HEK293 (cell line): ENCODE results near the gene BBS12.

Source experiments
- CTCF ChIA-PET: fragments of 350-600 bp; formaldehyde crosslinking; extraction: SDS; loops from one replicate; lab custom pipeline; 2021; ENCODE audit warnings: antibody characterized with exemption; lab: Yijun Ruan, JAX
- POLR2A ChIA-PET: fragments of 300-600 bp; formaldehyde crosslinking; extraction: SDS; loops from one replicate; lab custom pipeline; 2020; ENCODE audit warnings: antibody characterized with exemption, inconsistent platforms; lab: Yijun Ruan, JAX
- H3K27ac ChIP-seq: fragments of 200-500 bp; sonication (Bioruptor generic); 2 replicates; pipeline ENCODE4 v1.5.1; 2014; ENCODE audit warnings: low read depth, low read length, control low read depth, inconsistent platforms; ENCODE audit errors: extremely low read depth
- H3K36me3 ChIP-seq, 2 experiments: fragments of 200-500 bp in 1 of 2; sonication (Bioruptor generic) in 1 of 2; 1 replicate in 1 of 2; 2 replicates in 1 of 2; pipeline ENCODE4 v1.5.1; 2014 to 2017; ENCODE audit warnings: inconsistent platforms in 2 of 2, low read length in 2 of 2; ENCODE audit not compliant: control insufficient read depth in 2 of 2, insufficient read depth in 1 of 2
- H3K4me1 ChIP-seq: fragments of 200-500 bp; sonication (Bioruptor generic); 2 replicates; pipeline ENCODE4 v1.5.1; 2014; ENCODE audit warnings: mild to moderate bottlenecking, low read length, inconsistent platforms; ENCODE audit not compliant: control insufficient read depth, insufficient read depth
- H3K4me3 ChIP-seq: 2 replicates; pipeline ENCODE4 v1.5.1; 2011; ENCODE audit warnings: low read depth, mild to moderate bottlenecking, control low read depth, low read length, moderate library complexity
- H3K9me3 ChIP-seq: fragments of 200-500 bp; sonication (Bioruptor generic); 2 replicates; pipeline ENCODE4 v1.5.1; 2014; ENCODE audit warnings: low read depth, low read length, inconsistent platforms; ENCODE audit not compliant: control insufficient read depth, insufficient read depth
- GLI4 ChIP-seq: fragments of 450-650 bp; formaldehyde crosslinking; IDR thresholded peaks from 2 replicates; pipeline ENCODE4 v1.5.1; 2016; ENCODE audit warnings: missing biosample characterization, missing genetic modification characterization
- ZNF132 ChIP-seq: fragments of 450-650 bp; formaldehyde crosslinking; IDR thresholded peaks from 2 replicates; pipeline ENCODE4 v1.5.1; 2017; ENCODE audit warnings: missing biosample characterization, missing genetic modification characterization, borderline replicate concordance
- ZNF2 ChIP-seq: fragments of 450-650 bp; formaldehyde crosslinking; IDR thresholded peaks from 2 replicates; pipeline ENCODE4 v1.5.1; 2016; ENCODE audit warnings: missing biosample characterization, missing genetic modification characterization
- ZNF202 ChIP-seq: fragments of 450-650 bp; formaldehyde crosslinking; IDR thresholded peaks from 2 replicates; pipeline ENCODE4 v1.5.1; 2016; ENCODE audit warnings: missing biosample characterization, missing genetic modification characterization, borderline replicate concordance
- ZNF311 ChIP-seq: fragments of 450-650 bp; formaldehyde crosslinking; IDR thresholded peaks from 2 replicates; pipeline ENCODE4 v1.5.1; 2017; ENCODE audit warnings: missing biosample characterization, missing genetic modification characterization, borderline replicate concordance
- ZNF561 ChIP-seq: fragments of 450-650 bp; IDR thresholded peaks from 2 replicates; pipeline ENCODE4 v1.5.1; 2018; ENCODE audit warnings: missing biosample characterization, missing genetic modification characterization, borderline replicate concordance
- ZNF571 ChIP-seq: fragments of 450-650 bp; formaldehyde crosslinking; IDR thresholded peaks from 2 replicates; pipeline ENCODE4 v1.5.0; 2017; ENCODE audit warnings: missing biosample characterization, missing genetic modification characterization
- ZNF654 ChIP-seq: fragments of 450-650 bp; formaldehyde crosslinking; IDR thresholded peaks from 2 replicates; pipeline ENCODE4 v1.5.1; 2016; ENCODE audit warnings: low read depth, missing biosample characterization, missing genetic modification characterization
- ZNF837 ChIP-seq: fragments of 450-650 bp; formaldehyde crosslinking; IDR thresholded peaks from 2 replicates; pipeline ENCODE4 v1.5.1; 2016; ENCODE audit warnings: missing biosample characterization, missing genetic modification characterization
- ZSCAN16 ChIP-seq: fragments of 450-650 bp; formaldehyde crosslinking; IDR thresholded peaks from 2 replicates; pipeline ENCODE4 v1.5.1; 2016; ENCODE audit warnings: missing biosample characterization, missing genetic modification characterization
- TF ChIP-seq, protein P1 (sequence below): fragments of 450-650 bp; formaldehyde crosslinking; IDR thresholded peaks from 2 replicates; pipeline ENCODE4 v1.5.1; 2016; ENCODE audit warnings: missing biosample characterization, missing genetic modification characterization
- TF ChIP-seq, protein P2 (sequence below): fragments of 450-650 bp; formaldehyde crosslinking; IDR thresholded peaks from 2 replicates; pipeline ENCODE4 v1.5.1; 2016; ENCODE audit warnings: missing biosample characterization, missing genetic modification characterization
- TF ChIP-seq, protein P3 (sequence below): fragments of 450-650 bp; formaldehyde crosslinking; IDR thresholded peaks from 2 replicates; pipeline ENCODE4 v1.5.1; 2016; ENCODE audit warnings: missing biosample characterization, missing genetic modification characterization
- TF ChIP-seq, protein P4 (sequence below): fragments of 450-650 bp; formaldehyde crosslinking; IDR thresholded peaks from 2 replicates; pipeline ENCODE4 v1.5.1; 2017; ENCODE audit warnings: missing biosample characterization, missing genetic modification characterization
- TF ChIP-seq, protein P5 (sequence below): fragments of 450-650 bp; formaldehyde crosslinking; IDR thresholded peaks from 2 replicates; pipeline ENCODE4 v1.5.1; 2017; ENCODE audit warnings: missing biosample characterization, missing genetic modification characterization
- TF ChIP-seq, protein P6 (sequence below): IDR thresholded peaks from 2 replicates; pipeline ENCODE4 v1.6.1; 2011; ENCODE audit warnings: mild to moderate bottlenecking, low read depth, low read length, borderline replicate concordance
- TF ChIP-seq, protein P7 (sequence below): fragments of 450-650 bp; formaldehyde crosslinking; IDR thresholded peaks from 2 replicates; pipeline ENCODE4 v1.5.1; 2017; ENCODE audit warnings: missing biosample characterization, missing genetic modification characterization
- TF ChIP-seq, protein P8 (sequence below): fragments of 450-650 bp; formaldehyde crosslinking; IDR thresholded peaks from 2 replicates; pipeline ENCODE4 v1.5.1; 2016; ENCODE audit warnings: missing biosample characterization, missing genetic modification characterization

The BBS12 gene

DNA sequence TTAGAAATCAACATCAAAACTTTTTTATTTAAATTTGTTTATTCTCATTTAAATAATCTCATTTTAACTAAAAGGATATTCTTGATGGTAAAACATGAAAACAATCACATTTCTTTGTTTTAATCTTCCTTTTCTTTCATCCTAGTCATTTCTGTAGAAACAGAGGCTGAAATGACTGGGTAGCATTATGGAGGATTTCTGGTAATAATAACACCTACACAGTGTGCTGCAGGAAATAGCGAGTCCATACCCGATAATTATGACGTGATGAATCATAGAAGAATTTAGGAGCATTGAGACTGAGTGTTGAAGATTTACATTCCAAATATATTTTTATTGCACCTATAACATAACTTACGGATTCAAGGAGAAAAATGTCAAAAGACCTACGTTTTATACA lies 31.4 kb upstream of the BBS12 start (continued):
- TF ChIP-seq, protein P1, sequence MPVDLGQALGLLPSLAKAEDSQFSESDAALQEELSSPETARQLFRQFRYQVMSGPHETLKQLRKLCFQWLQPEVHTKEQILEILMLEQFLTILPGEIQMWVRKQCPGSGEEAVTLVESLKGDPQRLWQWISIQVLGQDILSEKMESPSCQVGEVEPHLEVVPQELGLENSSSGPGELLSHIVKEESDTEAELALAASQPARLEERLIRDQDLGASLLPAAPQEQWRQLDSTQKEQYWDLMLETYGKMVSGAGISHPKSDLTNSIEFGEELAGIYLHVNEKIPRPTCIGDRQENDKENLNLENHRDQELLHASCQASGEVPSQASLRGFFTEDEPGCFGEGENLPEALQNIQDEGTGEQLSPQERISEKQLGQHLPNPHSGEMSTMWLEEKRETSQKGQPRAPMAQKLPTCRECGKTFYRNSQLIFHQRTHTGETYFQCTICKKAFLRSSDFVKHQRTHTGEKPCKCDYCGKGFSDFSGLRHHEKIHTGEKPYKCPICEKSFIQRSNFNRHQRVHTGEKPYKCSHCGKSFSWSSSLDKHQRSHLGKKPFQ (tag by site-specific recombination), result no peak
- no peak for TF ChIP-seq ZNF654 (tag by site-specific recombination)
- TF ChIP-seq, all 188 proteins: peak for 0

DNA sequence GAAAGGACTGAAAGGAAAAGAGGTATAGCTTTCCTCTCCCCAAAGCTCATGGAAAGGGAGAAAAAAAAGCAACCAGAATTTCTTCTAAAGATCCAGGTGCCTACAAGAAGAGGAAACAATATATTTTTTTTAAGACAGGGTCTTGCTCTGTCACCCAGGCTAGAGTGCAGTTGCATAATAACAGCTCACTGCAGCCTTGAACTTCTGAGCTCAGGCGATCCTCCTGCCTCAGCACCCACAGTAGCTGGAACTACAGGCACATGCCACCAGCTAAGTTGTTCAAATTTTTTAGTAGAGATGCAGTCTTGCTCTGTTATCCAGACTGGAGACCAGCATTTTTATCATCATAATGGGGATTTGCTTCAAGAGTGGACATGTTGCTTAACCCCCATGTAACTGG lies 30.5 kb upstream of the BBS12 start:
- CTCF ChIA-PET, result no interaction called here
- no peak overlapping the region for H3K27ac ChIP-seq
- no peak for TF ChIP-seq ZNF202 (tag by site-specific recombination)
- TF ChIP-seq, protein P2, sequence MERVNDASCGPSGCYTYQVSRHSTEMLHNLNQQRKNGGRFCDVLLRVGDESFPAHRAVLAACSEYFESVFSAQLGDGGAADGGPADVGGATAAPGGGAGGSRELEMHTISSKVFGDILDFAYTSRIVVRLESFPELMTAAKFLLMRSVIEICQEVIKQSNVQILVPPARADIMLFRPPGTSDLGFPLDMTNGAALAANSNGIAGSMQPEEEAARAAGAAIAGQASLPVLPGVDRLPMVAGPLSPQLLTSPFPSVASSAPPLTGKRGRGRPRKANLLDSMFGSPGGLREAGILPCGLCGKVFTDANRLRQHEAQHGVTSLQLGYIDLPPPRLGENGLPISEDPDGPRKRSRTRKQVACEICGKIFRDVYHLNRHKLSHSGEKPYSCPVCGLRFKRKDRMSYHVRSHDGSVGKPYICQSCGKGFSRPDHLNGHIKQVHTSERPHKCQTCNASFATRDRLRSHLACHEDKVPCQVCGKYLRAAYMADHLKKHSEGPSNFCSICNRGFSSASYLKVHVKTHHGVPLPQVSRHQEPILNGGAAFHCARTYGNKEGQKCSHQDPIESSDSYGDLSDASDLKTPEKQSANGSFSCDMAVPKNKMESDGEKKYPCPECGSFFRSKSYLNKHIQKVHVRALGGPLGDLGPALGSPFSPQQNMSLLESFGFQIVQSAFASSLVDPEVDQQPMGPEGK (tag by site-specific recombination), result no peak
- no peak for TF ChIP-seq ZNF571 (tag by site-specific recombination)
- no peak for TF ChIP-seq GLI4 (tag by site-specific recombination)
- TF ChIP-seq, protein P3, sequence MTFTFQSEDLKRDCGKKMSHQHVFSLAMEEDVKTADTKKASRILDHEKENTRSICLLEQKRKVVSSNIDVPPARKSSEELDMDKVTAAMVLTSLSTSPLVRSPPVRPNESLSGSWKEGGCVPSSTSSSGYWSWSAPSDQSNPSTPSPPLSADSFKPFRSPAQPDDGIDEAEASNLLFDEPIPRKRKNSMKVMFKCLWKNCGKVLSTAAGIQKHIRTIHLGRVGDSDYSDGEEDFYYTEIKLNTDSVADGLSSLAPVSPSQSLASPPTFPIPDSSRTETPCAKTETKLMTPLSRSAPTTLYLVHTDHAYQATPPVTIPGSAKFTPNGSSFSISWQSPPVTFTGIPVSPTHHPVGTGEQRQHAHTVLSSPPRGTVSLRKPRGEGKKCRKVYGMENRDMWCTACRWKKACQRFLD (tag by site-specific recombination), result no peak
- no peak for TF ChIP-seq ZNF2 (tag by site-specific recombination)
- no peak for TF ChIP-seq ZNF561 (tag by site-specific recombination)
- TF ChIP-seq ZNF837 (tag by site-specific recombination), result no peak
- no peak for TF ChIP-seq ZNF132 (tag by site-specific recombination)
- TF ChIP-seq, protein P4, sequence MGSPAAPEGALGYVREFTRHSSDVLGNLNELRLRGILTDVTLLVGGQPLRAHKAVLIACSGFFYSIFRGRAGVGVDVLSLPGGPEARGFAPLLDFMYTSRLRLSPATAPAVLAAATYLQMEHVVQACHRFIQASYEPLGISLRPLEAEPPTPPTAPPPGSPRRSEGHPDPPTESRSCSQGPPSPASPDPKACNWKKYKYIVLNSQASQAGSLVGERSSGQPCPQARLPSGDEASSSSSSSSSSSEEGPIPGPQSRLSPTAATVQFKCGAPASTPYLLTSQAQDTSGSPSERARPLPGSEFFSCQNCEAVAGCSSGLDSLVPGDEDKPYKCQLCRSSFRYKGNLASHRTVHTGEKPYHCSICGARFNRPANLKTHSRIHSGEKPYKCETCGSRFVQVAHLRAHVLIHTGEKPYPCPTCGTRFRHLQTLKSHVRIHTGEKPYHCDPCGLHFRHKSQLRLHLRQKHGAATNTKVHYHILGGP (tag by site-specific recombination), result no peak
- TF ChIP-seq, protein P5, sequence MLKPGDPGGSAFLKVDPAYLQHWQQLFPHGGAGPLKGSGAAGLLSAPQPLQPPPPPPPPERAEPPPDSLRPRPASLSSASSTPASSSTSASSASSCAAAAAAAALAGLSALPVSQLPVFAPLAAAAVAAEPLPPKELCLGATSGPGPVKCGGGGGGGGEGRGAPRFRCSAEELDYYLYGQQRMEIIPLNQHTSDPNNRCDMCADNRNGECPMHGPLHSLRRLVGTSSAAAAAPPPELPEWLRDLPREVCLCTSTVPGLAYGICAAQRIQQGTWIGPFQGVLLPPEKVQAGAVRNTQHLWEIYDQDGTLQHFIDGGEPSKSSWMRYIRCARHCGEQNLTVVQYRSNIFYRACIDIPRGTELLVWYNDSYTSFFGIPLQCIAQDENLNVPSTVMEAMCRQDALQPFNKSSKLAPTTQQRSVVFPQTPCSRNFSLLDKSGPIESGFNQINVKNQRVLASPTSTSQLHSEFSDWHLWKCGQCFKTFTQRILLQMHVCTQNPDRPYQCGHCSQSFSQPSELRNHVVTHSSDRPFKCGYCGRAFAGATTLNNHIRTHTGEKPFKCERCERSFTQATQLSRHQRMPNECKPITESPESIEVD, result no peak
- TF ChIP-seq, protein P6, sequence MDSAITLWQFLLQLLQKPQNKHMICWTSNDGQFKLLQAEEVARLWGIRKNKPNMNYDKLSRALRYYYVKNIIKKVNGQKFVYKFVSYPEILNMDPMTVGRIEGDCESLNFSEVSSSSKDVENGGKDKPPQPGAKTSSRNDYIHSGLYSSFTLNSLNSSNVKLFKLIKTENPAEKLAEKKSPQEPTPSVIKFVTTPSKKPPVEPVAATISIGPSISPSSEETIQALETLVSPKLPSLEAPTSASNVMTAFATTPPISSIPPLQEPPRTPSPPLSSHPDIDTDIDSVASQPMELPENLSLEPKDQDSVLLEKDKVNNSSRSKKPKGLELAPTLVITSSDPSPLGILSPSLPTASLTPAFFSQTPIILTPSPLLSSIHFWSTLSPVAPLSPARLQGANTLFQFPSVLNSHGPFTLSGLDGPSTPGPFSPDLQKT, result no peak
- TF ChIP-seq ZNF311 (tag by site-specific recombination), result no peak
- TF ChIP-seq, protein P7, sequence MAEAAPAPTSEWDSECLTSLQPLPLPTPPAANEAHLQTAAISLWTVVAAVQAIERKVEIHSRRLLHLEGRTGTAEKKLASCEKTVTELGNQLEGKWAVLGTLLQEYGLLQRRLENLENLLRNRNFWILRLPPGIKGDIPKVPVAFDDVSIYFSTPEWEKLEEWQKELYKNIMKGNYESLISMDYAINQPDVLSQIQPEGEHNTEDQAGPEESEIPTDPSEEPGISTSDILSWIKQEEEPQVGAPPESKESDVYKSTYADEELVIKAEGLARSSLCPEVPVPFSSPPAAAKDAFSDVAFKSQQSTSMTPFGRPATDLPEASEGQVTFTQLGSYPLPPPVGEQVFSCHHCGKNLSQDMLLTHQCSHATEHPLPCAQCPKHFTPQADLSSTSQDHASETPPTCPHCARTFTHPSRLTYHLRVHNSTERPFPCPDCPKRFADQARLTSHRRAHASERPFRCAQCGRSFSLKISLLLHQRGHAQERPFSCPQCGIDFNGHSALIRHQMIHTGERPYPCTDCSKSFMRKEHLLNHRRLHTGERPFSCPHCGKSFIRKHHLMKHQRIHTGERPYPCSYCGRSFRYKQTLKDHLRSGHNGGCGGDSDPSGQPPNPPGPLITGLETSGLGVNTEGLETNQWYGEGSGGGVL (tag by site-specific recombination), result no peak
- TF ChIP-seq, protein P8, sequence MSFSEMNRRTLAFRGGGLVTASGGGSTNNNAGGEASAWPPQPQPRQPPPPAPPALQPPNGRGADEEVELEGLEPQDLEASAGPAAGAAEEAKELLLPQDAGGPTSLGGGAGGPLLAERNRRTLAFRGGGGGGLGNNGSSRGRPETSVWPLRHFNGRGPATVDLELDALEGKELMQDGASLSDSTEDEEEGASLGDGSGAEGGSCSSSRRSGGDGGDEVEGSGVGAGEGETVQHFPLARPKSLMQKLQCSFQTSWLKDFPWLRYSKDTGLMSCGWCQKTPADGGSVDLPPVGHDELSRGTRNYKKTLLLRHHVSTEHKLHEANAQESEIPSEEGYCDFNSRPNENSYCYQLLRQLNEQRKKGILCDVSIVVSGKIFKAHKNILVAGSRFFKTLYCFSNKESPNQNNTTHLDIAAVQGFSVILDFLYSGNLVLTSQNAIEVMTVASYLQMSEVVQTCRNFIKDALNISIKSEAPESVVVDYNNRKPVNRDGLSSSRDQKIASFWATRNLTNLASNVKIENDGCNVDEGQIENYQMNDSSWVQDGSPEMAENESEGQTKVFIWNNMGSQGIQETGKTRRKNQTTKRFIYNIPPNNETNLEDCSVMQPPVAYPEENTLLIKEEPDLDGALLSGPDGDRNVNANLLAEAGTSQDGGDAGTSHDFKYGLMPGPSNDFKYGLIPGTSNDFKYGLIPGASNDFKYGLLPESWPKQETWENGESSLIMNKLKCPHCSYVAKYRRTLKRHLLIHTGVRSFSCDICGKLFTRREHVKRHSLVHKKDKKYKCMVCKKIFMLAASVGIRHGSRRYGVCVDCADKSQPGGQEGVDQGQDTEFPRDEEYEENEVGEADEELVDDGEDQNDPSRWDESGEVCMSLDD, result no peak
- TF ChIP-seq ZSCAN16 (tag by site-specific recombination), result no peak
- POLR2A ChIA-PET, result no interaction called here
- no peaks in the 10 kb centered on the region for H3K4me1 ChIP-seq
- H3K4me3 ChIP-seq, result no peak overlapping the region
- no peaks in the 10 kb centered on the region for H3K36me3 ChIP-seq
- H3K9me3 ChIP-seq, result no peaks in the 10 kb centered on the region
